Stimulated activated CD4-positive, alpha-beta T cell treated with anti-CD3 and anti-CD28 coated beads, Interleukin-1b, Interleukin-23, amount 100 ng/mL, for 48 hours (primary cell): ENCODE data around the gene ATRX.
"Not testable (repeated sequence)": the region's sequence is repeated elsewhere in the genome, so short reads cannot be mapped to it uniquely, and the experiment has no call there.

Experiments
- DNase-seq: peaks from one replicate; pipeline ENCODE4 v3.0.0-alpha.2; 2020

The ATRX gene

GRCh38 chrX:77785486-77786364 lies at the start of gene ATRX:
Gene ATRX (minus strand): TSS chrX:77786216. CDS start chrX:77786001, 215 bp downstream.
- DNase-seq: peak; percentile 77

- DNase-seq: not testable (repeated sequence)
Measured at GRCh38 chrX:77831544-77831943, 45.5 kb upstream of the ATRX start.

- not testable (repeated sequence) for DNase-seq
Measured at GRCh38 chrX:77821989-77822388, 36.0 kb upstream of the ATRX start.

- no peak for DNase-seq
Measured at GRCh38 chrX:77820091-77820727, 34.2 kb upstream of the ATRX start.

- DNase-seq: no peak
Measured at GRCh38 chrX:77814210-77814609, 28.2 kb upstream of the ATRX start.

GRCh38 chrX:77802201-77802600 lies 16.2 kb upstream of the ATRX start:
- DNase-seq: no peak

GRCh38 chrX:77795124-77795523 lies 9.1 kb upstream of the ATRX start:
- no peak for DNase-seq

- no peak for DNase-seq
Measured at GRCh38 chrX:77793946-77794345, 7.9 kb upstream of the ATRX start.

GRCh38 chrX:77788050-77788449 lies 2.0 kb upstream of the ATRX start:
- DNase-seq: no peak

- no peak for DNase-seq
Measured at GRCh38 chrX:77786365-77786680, 307 bp upstream of the ATRX start.

- DNase-seq: no peak
Measured at GRCh38 chrX:77779695-77780094, 6.3 kb downstream of the ATRX start.

- no peak for DNase-seq
Measured at GRCh38 chrX:77776659-77777058, 9.4 kb downstream of the ATRX start.

- no peak for DNase-seq
Measured at GRCh38 chrX:77771601-77772000, 14.4 kb downstream of the ATRX start.

GRCh38 chrX:77768787-77769186 lies 17.2 kb downstream of the ATRX start:
- no peak for DNase-seq

- DNase-seq: not testable (repeated sequence)
Measured at GRCh38 chrX:77766212-77766611, 19.8 kb downstream of the ATRX start.

GRCh38 chrX:77755561-77755960 lies 30.5 kb downstream of the ATRX start:
- DNase-seq: no peak

- not testable (repeated sequence) for DNase-seq
Measured at GRCh38 chrX:77753942-77754341, 32.1 kb downstream of the ATRX start.

GRCh38 chrX:77749695-77750094 lies 36.3 kb downstream of the ATRX start:
- no peak for DNase-seq

- no peak for DNase-seq
Measured at GRCh38 chrX:77743720-77744119, 42.3 kb downstream of the ATRX start.

- DNase-seq: no peak
Measured at GRCh38 chrX:77742788-77743476, 43.1 kb downstream of the ATRX start.

GRCh38 chrX:77740376-77740905 lies 45.6 kb downstream of the ATRX start:
- no peak for DNase-seq

- DNase-seq: no peak
Measured at GRCh38 chrX:77733342-77733741, 52.7 kb downstream of the ATRX start.

GRCh38 chrX:77731821-77732419 lies 54.1 kb downstream of the ATRX start:
- no peak for DNase-seq
